UCSD-AML1 (cell line): ENCODE data around the gene CCDC137.
A peak's percentile ranks its signal among the peaks of the same experiment; 100 is the strongest.

Source experiments
- DNase-seq: peaks from one replicate; lab custom pipeline; 2025; ENCODE audit not compliant: unreplicated experiment; lab: John Stamatoyannopoulos, UW

Gene CCDC137

GRCh38 chr17:81700353-81701287 is 34.1 kb downstream of the CCDC137 start:
- DNase-seq = no peak

- DNase-seq = no peak
These were observed 34.9 kb downstream of the CCDC137 start for GRCh38 chr17:81701288-81702071.

- peak; percentile 92 for DNase-seq
These were observed 36.6 kb downstream of the CCDC137 start, which contains the start of gene MRPL12 for GRCh38 chr17:81702934-81703746. MRPL12 (plus strand) TSS chr17:81703367; CDS start chr17:81703502, 135 bp downstream.

- DNase-seq = no peak
These were observed 37.5 kb downstream of the CCDC137 start for GRCh38 chr17:81703747-81704654.

GRCh38 chr17:81705518-81706231 is 39.1 kb downstream of the CCDC137 start:
- DNase-seq = no peak

GRCh38 chr17:81706232-81706611 is 39.7 kb downstream of the CCDC137 start:
- DNase-seq = no peak

- no peak for DNase-seq
These were observed 40.5 kb downstream of the CCDC137 start for GRCh38 chr17:81706757-81707624.

- no peak for DNase-seq
These were observed 41.4 kb downstream of the CCDC137 start for GRCh38 chr17:81707725-81708646.

- DNase-seq = no peak
These were observed 42.2 kb downstream of the CCDC137 start for GRCh38 chr17:81708739-81709185.

GRCh38 chr17:81710514-81711308 is 44.2 kb downstream of the CCDC137 start:
- peak; percentile 46 for DNase-seq

- peak; percentile 82 for DNase-seq
These were observed 45.4 kb downstream of the CCDC137 start, which contains the start of gene SLC25A10 for GRCh38 chr17:81711814-81712467. SLC25A10 (plus strand) TSS chr17:81712284; CDS start chr17:81712427, 143 bp downstream.

GRCh38 chr17:81712468-81713003 is 46.0 kb downstream of the CCDC137 start:
- peak; percentile 44 for DNase-seq

- DNase-seq = no peak
These were observed 46.5 kb downstream of the CCDC137 start for GRCh38 chr17:81713004-81713555.

GRCh38 chr17:81713556-81714411 is 47.2 kb downstream of the CCDC137 start:
- DNase-seq = no peak
